Large intestine (tissue), 3 donors: ENCODE data around the gene MCOLN1. TPM values are rescaled to one million over a fixed set of nuclear protein-coding genes. Genes with fewer than 3 reads are reported as not detected.

Experiments
- DNase-seq, 2 donors: peaks; one replicate each; pipeline versions ENCODE4 v3.0.0 to v3.0.0-alpha.2; 2013
- H3K27ac ChIP-seq: one replicate; pipeline ENCODE4 v1.5.1; 2013; ENCODE audit warnings: low read length
- H3K27me3 ChIP-seq: 2 replicates; pipeline ENCODE4 v1.6.1; 2013; ENCODE audit warnings: low read length; ENCODE audit not compliant: control insufficient read depth, insufficient read depth
- H3K36me3 ChIP-seq: 2 replicates; pipeline ENCODE4 v1.6.1; 2013; ENCODE audit warnings: low read length; ENCODE audit not compliant: control insufficient read depth, insufficient read depth
- H3K4me1 ChIP-seq: one replicate; pipeline ENCODE4 v1.6.1; 2013; ENCODE audit warnings: low read length; ENCODE audit not compliant: control insufficient read depth, insufficient read depth
- H3K4me3 ChIP-seq: one replicate; pipeline ENCODE4 v1.5.1; 2013; ENCODE audit warnings: low read length
- H3K9me3 ChIP-seq: one replicate; pipeline ENCODE4 v1.6.1; 2013; ENCODE audit warnings: mild to moderate bottlenecking, low read depth, low read length, moderate library complexity; ENCODE audit not compliant: control insufficient read depth
- WGBS: methylation state at CpG from one replicate; pipeline ENCODE4 v1.1.5; 2013; ENCODE audit warnings: low lambda C conversion rate; ENCODE audit not compliant: insufficient coverage; 5-methylcytosine and 5-hydroxymethylcytosine counted together
- polyA plus RNA-seq: library from polyadenylated mRNA; unstranded; fragments of 120-200 nt; gene quantifications from one replicate; pipeline ENCODE4 v1.2.1, GENCODE V29; 2013

Gene MCOLN1
- polyA plus RNA-seq, 1 donor, result 18.1 TPM

GRCh38 chr19:7515110-7515644 lies 7.2 kb upstream of the MCOLN1 start:
- H3K36me3 ChIP-seq, result peaks cover 9% of the 10 kb centered on the region
- no peaks in the 10 kb centered on the region for H3K27me3 ChIP-seq
- peak in 1 of 2 donors; percentile 24 for DNase-seq
- peak overlapping the region; percentile 40 for H3K4me3 ChIP-seq
- peak overlapping the region; percentile 42 for H3K27ac ChIP-seq
- H3K9me3 ChIP-seq, result peaks cover 5% of the 10 kb centered on the region
- 92% methylated on average over 4 of the region's 13 CpGs for WGBS
- peaks cover 16% of the 10 kb centered on the region for H3K4me1 ChIP-seq

GRCh38 chr19:7515645-7516151 lies 6.7 kb upstream of the MCOLN1 start, which contains the start of gene ZNF358:
ZNF358 (plus strand) TSS chr19:7516103; CDS start chr19:7519243, 3,140 bp downstream.
- peaks cover 12% of the 10 kb centered on the region for H3K36me3 ChIP-seq
- peak within 1 kb of the TSS; percentile 48 for H3K27ac ChIP-seq
- no peaks in the 10 kb centered on the region for H3K27me3 ChIP-seq
- peaks cover 16% of the 10 kb centered on the region for H3K4me1 ChIP-seq
- H3K9me3 ChIP-seq, result peaks cover 5% of the 10 kb centered on the region
- peak within 1 kb of the TSS; percentile 92 for H3K4me3 ChIP-seq
- 50% methylated on average over 1 of the region's 33 CpGs for WGBS
- peak; percentile 76 to 88 for DNase-seq

GRCh38 chr19:7516333-7516732 lies 6.1 kb upstream of the MCOLN1 start:
- DNase-seq, result peak in 1 of 2 donors; percentile 24
- WGBS, result no CpG with 5 or more reads among the region's 28 CpGs

GRCh38 chr19:7516878-7517277 lies 5.5 kb upstream of the MCOLN1 start:
- DNase-seq, result no peak
- H3K4me1 ChIP-seq, result peaks cover 20% of the 10 kb centered on the region
- no peaks in the 10 kb centered on the region for H3K27me3 ChIP-seq
- H3K4me3 ChIP-seq, result peak overlapping the region; percentile 92
- peaks cover 13% of the 10 kb centered on the region for H3K36me3 ChIP-seq
- peaks cover 5% of the 10 kb centered on the region for H3K9me3 ChIP-seq
- peak overlapping the region; percentile 48 for H3K27ac ChIP-seq
- no CpG with 5 or more reads among the region's 4 CpGs for WGBS

More at GRCh38 chr19:7516333-7516732, 6.1 kb upstream of the MCOLN1 start:
- peaks cover 16% of the 10 kb centered on the region for H3K4me1 ChIP-seq
- H3K27ac ChIP-seq, result peak overlapping the region; percentile 48
- H3K4me3 ChIP-seq, result peak overlapping the region; percentile 92
- H3K9me3 ChIP-seq, result peaks cover 5% of the 10 kb centered on the region
- peaks cover 13% of the 10 kb centered on the region for H3K36me3 ChIP-seq
- H3K27me3 ChIP-seq, result no peaks in the 10 kb centered on the region

GRCh38 chr19:7519361-7520130 lies 2.9 kb upstream of the MCOLN1 start:
- Histone ChIP-seq H3K4me1 (peaks cover 32% of the 10 kb centered on the region), H3K4me3 (no peak overlapping the region), H3K27ac (no peak overlapping the region), H3K36me3 (peaks cover 17% of the 10 kb centered on the region), H3K27me3 (no peaks in the 10 kb centered on the region), H3K9me3 (peaks cover 5% of the 10 kb centered on the region)
- no CpG with 5 or more reads among the region's 74 CpGs for WGBS
- no peak for DNase-seq

- Histone ChIP-seq H3K9me3 (peaks cover 5% of the 10 kb centered on the region), H3K27me3 (no peaks in the 10 kb centered on the region), H3K4me1 (peaks cover 27% of the 10 kb centered on the region), H3K27ac (no peak overlapping the region), H3K4me3 (no peak overlapping the region), H3K36me3 (peaks cover 18% of the 10 kb centered on the region)
- DNase-seq, result no peak
- WGBS, result no CpG with 5 or more reads among the region's 51 CpGs
These were observed 2.0 kb upstream of the MCOLN1 start for GRCh38 chr19:7520131-7521051.

GRCh38 chr19:7521551-7522071 lies 813 bp upstream of the MCOLN1 start:
- Histone ChIP-seq H3K36me3 (peaks cover 23% of the 10 kb centered on the region), H3K27me3 (no peaks in the 10 kb centered on the region), H3K27ac (no peak overlapping the region), H3K4me1 (peaks cover 22% of the 10 kb centered on the region), H3K4me3 (peak overlapping the region; percentile 75), H3K9me3 (peaks cover 5% of the 10 kb centered on the region)
- WGBS, result 80% methylated on average over 1 of the region's 10 CpGs
- DNase-seq, result no peak

- no peaks in the 10 kb centered on the region for H3K27me3 ChIP-seq
- H3K4me3 ChIP-seq, result peak overlapping the region; percentile 75
- H3K36me3 ChIP-seq, result peaks cover 26% of the 10 kb centered on the region
- peak in 1 of 2 donors; percentile 31 for DNase-seq
- H3K4me1 ChIP-seq, result peaks cover 15% of the 10 kb centered on the region
- WGBS, result no CpG with 5 or more reads among the region's 23 CpGs
- H3K27ac ChIP-seq, result peak overlapping the region; percentile 11
- H3K9me3 ChIP-seq, result peaks cover 5% of the 10 kb centered on the region
These were observed 671 bp downstream of the MCOLN1 start for GRCh38 chr19:7522923-7523667.

- no peak overlapping the region for H3K27ac ChIP-seq
- H3K9me3 ChIP-seq, result peaks cover 5% of the 10 kb centered on the region
- no peaks in the 10 kb centered on the region for H3K27me3 ChIP-seq
- no peak for DNase-seq
- WGBS, result no CpG with 5 or more reads among the region's 5 CpGs
- peaks cover 15% of the 10 kb centered on the region for H3K4me1 ChIP-seq
- H3K36me3 ChIP-seq, result peaks cover 34% of the 10 kb centered on the region
- no peak overlapping the region for H3K4me3 ChIP-seq
These were observed 2.1 kb downstream of the MCOLN1 start for GRCh38 chr19:7524523-7524922.
